BJ (cell line): ENCODE data around the gene PARS2. TPM values are rescaled to one million over a fixed set of nuclear protein-coding genes. Genes with fewer than 3 reads are reported as not detected.
A peak's percentile ranks its signal among the peaks of the same experiment; 100 is the strongest.

Source experiments
- CTCF ChIA-PET: fragments of 350-600 bp; formaldehyde crosslinking; extraction: SDS; loops from one replicate; lab custom pipeline; 2021; ENCODE audit warnings: antibody characterized with exemption, inconsistent platforms; lab: Yijun Ruan, JAX
- POLR2A ChIA-PET: fragments of 300-600 bp; sonication (Branson Sonifier 250); formaldehyde crosslinking; extraction: SDS; loops from one replicate; lab custom pipeline; 2021; ENCODE audit warnings: antibody characterized with exemption; lab: Charles Lee
- DNase-seq: peaks from one replicate; pipeline ENCODE4 v3.0.0-alpha.2; 2011; ENCODE audit warnings: low read depth
- H3K27me3 ChIP-seq: 2 replicates; pipeline ENCODE4 v1.6.0; 2011; ENCODE audit warnings: low read length; ENCODE audit not compliant: control insufficient read depth, insufficient read depth
- H3K36me3 ChIP-seq: 2 replicates; pipeline ENCODE4 v1.5.1; 2011; ENCODE audit warnings: low read length; ENCODE audit not compliant: control insufficient read depth, insufficient read depth
- H3K4me3 ChIP-seq: 2 replicates; pipeline ENCODE4 v1.5.1; 2011; ENCODE audit warnings: low read depth, mild to moderate bottlenecking, control low read depth, low read length
- polyA plus RNA-seq: library from polyadenylated mRNA; depleted of rRNA; stranded (reverse); fragments of >200 nt; gene quantifications from 2 replicates; pipeline ENCODE4 v1.2.3, GENCODE V29; 2011
- TF ChIP-seq, protein P1 (sequence below): IDR thresholded peaks from 2 replicates; pipeline ENCODE4 v1.5.1; 2011; ENCODE audit warnings: low read depth, mild to moderate bottlenecking, control low read depth, inconsistent platforms, low read length, moderate library complexity; ENCODE audit not compliant: insufficient read depth

Gene PARS2
- polyA plus RNA-seq, 1 experiment, result 3.9 TPM

DNA sequence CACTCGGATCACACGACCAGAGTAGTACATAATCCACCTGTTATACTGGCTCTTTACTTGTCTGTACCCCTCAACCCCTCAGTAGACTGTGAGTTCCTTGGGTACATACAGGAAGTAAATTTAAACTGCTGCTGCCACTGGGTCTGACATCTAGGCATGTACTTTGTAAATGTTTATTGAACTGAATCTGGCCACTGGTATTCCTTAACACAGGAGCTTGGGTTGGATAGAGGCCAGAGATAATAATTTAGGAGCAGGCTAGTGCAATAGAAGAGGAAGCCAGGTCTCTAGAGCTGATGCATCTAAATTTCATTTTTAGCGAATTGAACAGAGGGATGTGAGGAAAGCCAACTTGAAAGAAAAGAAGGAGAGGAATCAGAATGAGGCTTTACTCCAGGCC, 36.3 kb downstream of the PARS2 start:
- Histone ChIP-seq H3K4me3 (no peak overlapping the region), H3K36me3 (peaks cover 11% of the 10 kb centered on the region), H3K27me3 (no peaks in the 10 kb centered on the region)
- POLR2A ChIA-PET, result no interaction called here
- no peak for DNase-seq
- CTCF ChIA-PET, result interaction anchor here (0.6 kb wide), 1 partner anchor 1025 kb away, joined by 4 read pairs; no protein-coding TSS in a partner anchor
- TF ChIP-seq, protein P1, sequence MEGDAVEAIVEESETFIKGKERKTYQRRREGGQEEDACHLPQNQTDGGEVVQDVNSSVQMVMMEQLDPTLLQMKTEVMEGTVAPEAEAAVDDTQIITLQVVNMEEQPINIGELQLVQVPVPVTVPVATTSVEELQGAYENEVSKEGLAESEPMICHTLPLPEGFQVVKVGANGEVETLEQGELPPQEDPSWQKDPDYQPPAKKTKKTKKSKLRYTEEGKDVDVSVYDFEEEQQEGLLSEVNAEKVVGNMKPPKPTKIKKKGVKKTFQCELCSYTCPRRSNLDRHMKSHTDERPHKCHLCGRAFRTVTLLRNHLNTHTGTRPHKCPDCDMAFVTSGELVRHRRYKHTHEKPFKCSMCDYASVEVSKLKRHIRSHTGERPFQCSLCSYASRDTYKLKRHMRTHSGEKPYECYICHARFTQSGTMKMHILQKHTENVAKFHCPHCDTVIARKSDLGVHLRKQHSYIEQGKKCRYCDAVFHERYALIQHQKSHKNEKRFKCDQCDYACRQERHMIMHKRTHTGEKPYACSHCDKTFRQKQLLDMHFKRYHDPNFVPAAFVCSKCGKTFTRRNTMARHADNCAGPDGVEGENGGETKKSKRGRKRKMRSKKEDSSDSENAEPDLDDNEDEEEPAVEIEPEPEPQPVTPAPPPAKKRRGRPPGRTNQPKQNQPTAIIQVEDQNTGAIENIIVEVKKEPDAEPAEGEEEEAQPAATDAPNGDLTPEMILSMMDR, result no peak

DNA sequence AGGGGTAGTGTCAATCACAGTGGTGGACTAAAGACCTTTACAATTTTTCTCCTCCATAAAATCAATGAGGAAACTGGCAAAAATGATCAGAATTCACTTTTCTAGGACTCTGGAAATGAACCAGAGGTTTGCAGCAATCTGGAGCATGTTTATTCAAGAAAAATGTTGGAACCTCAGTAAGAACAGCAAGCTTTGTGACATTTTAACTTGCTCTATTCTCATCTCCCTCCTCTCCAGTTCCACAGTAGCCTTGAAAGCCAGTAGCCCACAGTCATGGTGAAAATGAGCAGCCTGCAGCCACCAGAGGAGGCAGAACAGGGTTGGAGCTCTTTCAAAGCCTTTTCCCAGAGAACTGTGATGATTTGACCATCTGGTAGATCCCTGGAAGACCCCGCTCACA, 39.6 kb downstream of the PARS2 start:
- CTCF ChIA-PET, result no interaction called here
- Histone ChIP-seq H3K4me3 (no peak overlapping the region), H3K36me3 (peaks cover 10% of the 10 kb centered on the region), H3K27me3 (no peaks in the 10 kb centered on the region)
- DNase-seq, result no peak
- TF ChIP-seq, protein P1, result no peak
- POLR2A ChIA-PET, result interaction anchor here (0.7 kb wide), 1 partner anchor 32 kb away, joined by 6 read pairs; no protein-coding TSS in a partner anchor

DNA sequence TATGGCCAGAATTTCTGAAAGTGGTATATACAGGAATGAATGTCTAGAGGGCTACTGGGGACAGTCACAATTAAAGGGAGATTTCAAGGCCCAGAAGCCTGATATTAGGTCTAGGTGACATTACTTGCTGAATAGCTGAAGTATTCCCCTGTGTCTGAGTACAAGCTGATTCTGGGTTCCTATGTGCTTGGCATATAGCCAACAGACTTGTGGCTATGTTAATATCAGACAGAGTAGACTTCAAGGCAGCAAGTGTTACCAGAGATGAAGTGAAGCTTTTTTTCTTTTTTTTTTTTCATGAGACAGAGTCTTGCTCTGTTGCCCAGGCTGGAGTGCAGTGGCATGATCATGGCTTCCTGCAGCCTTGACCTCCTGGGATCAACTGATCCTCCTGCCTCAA, 40.3 kb downstream of the PARS2 start:
- DNase-seq, result no peak
- POLR2A ChIA-PET, result interaction anchor here (0.7 kb wide), 1 partner anchor 33 kb away, joined by 6 read pairs; no protein-coding TSS in a partner anchor
- TF ChIP-seq, protein P1, result no peak
- Histone ChIP-seq H3K36me3 (peaks cover 12% of the 10 kb centered on the region), H3K27me3 (no peaks in the 10 kb centered on the region), H3K4me3 (no peak overlapping the region)
- CTCF ChIA-PET, result no interaction called here

DNA sequence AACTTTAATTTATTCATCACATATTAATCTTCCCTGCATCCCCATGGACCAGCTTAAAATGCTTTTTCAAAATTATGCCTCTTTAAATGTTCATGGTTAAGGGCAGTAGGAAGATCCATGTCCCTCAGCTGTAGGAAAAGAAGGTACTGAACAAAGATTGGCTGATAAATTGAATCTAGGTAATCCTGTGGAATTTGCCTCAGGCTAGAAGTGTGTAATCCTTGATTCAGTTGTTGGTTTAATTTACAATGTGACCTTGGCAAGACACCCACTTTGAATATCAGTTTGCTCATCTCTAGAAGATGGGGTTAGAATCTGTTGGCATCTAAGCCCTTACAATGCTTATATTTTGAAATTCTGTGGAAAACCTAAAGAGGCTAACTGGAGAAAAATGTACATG, 42.6 kb downstream of the PARS2 start:
- DNase-seq, result no peak
- H3K36me3 ChIP-seq, result peaks cover 12% of the 10 kb centered on the region
- TF ChIP-seq, protein P1, result no peak
- CTCF ChIA-PET, result interaction anchor here (0.6 to 1.5 kb wide), 3 partner anchors 29 to 941 kb away, joined by 4 to 5 read pairs (median 4); no protein-coding TSS in a partner anchor
- H3K4me3 ChIP-seq, result no peak overlapping the region
- POLR2A ChIA-PET, result no interaction called here
- no peaks in the 10 kb centered on the region for H3K27me3 ChIP-seq

DNA sequence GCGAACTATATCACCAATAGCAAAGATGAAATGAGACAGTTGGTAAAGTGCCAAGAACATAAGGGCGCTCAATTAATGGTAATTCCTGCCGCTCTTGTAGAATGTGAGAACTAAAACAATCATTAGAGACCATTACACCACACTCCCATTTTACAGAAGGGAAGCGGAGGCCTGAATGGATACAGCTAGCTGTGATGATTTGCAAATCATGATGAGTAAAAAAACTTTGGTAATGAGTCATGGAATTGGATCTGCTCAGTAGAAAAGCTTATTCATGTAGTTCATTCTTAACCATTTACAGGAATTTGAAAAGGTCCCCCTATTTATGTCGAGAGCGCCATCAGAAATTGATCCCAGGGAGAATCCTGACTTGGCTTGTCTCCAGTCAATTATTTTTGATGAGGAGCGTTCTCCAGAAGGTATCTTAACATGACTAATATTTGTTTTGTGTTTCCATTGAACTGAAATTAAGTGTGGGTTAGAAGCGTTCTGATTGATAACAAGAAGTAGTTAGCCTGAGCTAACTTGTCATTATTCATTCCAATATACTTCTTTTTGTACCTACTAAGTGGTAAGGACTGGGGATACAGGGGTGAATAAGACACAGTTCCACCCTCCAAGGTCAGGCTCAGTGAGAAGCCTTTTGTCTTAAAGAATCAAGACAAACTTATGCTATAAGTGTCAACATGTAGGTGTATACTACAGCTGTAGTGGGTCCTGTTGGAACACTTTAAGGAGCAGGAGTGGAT, 47.9 kb downstream of the PARS2 start:
- Histone ChIP-seq H3K36me3 (peaks cover 3% of the 10 kb centered on the region; the same call in 1 of the 2 replicates), H3K27me3 (no peaks in the 10 kb centered on the region; the same call in none of the 2 replicates), H3K4me3 (peak overlapping the region; percentile 76)
- TF ChIP-seq, protein P1, result no peak
- ChIA-PET POLR2A (no interaction called here), CTCF (interaction anchor here (1.5 kb wide), 1 partner anchor 93 kb away, joined by 4 read pairs; no protein-coding TSS in a partner anchor)
- DNase-seq, result peak; percentile 13
